Activated naive CD4-positive, alpha-beta T cell treated with anti-CD3 and anti-CD28 coated beads, Interleukin-2, amount 50 U/mL, for 16 hours (primary cell): ENCODE results near the gene CAV3.

Experiments
- DNase-seq: peaks from one replicate; pipeline ENCODE4 v3.0.0-alpha.2; 2020

The CAV3 gene

DNA sequence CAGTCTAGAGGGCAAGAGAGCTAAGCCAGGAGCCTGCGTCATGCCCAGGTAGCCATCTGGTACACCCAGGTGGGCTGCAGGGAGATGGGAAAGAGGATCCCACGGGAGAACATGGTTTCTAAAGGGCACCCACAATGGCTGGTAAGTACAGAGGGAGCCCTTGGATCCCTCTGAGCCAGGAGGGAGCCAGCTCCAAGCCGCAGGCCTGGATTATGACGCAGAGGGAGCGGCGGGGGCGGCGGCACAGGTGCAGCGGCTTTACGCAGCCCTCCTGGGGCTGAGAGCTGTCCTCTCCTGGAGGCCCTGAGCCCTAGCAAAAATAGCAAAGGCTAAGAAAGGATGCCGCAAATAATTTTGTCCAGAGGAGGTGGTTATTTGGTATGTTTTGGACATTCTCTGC, 2.8 kb downstream of the CAV3 start:
- no peak for DNase-seq

- DNase-seq, result no peak
Observed at GRCh38 chr3:8737301-8737700, 3.7 kb downstream of the CAV3 start.

DNA sequence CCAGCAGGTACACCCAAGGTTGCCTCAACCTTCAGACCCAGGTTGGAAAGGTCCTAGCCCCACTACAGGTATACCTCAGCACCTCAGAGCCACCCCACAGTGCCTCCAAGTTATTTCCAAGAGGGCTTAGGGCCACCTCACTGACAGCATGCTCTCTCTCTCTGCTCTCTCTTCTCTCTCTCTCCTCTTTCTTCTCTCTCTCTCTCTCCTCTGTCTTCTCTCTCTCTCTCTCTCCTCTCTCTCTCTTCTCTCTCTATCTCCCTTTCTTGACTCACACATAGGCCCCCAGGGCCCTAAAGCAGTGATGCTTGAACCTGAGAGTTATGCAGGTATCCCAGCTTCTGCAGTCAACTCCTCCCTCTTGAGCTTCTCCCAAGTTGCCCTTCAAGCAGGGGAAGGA, 4.2 kb downstream of the CAV3 start:
- no peak for DNase-seq

DNA sequence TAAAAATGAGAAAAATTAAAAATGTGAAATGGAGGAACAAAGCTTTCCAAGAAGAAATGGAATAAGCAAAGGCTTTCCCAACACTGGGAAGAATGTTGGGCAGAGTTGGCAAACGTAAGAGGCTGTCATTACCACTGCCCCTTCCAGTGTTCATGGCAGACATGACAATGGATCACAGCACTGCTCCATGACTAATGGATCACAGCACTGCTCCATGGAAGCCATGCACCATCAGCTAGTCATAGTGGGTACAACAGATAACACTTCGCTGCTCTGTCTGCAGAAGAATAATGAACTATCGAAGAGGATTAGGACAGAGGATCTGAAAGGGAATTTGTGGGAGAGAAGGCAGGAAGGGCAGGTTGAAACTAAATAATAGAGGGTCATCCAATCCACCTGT, 5.0 kb downstream of the CAV3 start:
- no peak for DNase-seq

DNA sequence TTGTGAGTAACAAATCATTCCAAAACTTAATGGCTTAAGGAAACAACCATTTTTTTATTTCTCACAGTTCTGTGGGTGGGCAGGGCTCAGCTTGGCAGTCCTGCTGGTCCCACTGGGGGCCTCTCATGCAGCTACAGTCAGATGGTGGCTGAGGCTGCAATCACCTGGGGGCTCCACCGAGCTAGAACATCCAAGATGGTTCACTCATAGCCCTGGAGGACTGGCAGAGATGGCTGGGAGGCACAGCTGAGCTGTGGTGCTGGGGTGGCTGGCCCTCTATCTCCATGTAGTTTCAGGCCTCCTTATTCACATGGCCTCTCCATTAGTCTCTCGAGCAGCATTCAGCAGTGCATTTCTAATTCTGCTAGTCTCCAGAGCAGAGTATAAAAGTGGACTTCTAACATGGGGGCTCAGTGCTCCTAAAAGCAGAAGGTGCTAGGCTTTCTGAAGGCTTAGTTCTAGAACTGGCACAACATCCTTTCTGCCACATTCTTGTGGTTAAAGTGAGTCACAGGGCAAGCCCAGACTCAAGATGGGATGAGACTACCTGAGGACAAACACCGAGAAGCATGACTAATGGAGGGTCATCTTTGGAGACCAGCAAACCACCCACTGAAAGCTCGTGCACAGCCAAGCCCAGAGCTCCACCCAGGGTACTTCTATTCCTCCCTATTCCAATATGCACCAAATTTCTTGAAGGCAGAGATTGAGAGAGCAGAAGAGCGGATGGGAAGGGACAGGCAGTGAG, 6.3 kb downstream of the CAV3 start:
- no peak for DNase-seq

GRCh38 chr3:8741581-8742261, 8.1 kb downstream of the CAV3 start:
- DNase-seq, result no peak

- no peak for DNase-seq
Observed at GRCh38 chr3:8743021-8743601, 9.5 kb downstream of the CAV3 start.

DNA sequence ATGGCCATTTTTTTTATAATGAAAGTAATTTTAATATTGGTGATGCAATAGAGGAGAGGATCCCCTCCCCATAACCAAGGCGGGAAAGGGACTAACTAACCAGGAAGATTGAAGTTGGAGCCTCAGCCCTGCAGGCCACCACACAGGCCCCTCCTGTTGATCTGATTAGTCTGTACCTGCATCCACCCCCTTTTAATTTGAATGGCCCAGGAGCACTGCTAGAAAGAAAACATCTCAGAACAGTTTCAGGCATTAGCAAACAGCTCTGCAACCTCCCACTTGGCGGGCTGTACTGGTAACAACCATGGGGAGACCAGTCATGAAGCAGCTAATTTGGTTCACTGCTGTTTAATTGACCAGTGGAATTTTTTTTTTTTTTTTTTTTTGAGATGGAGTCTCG, 10.3 kb downstream of the CAV3 start:
- no peak for DNase-seq

DNA sequence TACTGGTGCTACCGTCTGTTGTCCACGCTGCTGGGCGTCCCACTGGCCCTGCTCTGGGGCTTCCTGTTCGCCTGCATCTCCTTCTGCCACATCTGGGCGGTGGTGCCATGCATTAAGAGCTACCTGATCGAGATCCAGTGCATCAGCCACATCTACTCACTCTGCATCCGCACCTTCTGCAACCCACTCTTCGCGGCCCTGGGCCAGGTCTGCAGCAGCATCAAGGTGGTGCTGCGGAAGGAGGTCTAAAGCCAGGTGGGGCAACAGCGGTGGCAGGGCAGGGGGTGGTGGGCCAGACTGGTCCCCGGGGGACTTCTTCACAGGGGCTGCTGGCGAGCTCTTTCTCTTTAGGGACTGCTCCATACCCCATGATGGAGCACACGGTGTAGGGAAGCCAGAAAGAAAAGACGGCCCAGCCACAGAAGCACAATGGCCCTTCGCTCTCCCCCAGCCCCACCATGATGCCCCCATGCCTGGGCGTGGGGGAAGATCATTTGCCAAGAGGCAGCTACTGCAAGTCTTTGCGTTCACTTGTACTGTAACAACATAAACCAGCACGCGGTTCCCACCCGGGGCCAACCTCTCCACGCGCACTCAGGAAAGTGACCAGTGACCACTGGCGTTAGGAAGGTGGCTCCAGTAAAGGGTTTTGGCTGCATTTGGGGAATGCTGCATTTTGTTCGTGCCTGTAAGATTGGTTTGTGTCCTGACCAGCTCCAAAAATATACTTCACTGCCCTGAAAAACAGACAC, 12.2 kb downstream of the CAV3 start:
- no peak for DNase-seq

DNA sequence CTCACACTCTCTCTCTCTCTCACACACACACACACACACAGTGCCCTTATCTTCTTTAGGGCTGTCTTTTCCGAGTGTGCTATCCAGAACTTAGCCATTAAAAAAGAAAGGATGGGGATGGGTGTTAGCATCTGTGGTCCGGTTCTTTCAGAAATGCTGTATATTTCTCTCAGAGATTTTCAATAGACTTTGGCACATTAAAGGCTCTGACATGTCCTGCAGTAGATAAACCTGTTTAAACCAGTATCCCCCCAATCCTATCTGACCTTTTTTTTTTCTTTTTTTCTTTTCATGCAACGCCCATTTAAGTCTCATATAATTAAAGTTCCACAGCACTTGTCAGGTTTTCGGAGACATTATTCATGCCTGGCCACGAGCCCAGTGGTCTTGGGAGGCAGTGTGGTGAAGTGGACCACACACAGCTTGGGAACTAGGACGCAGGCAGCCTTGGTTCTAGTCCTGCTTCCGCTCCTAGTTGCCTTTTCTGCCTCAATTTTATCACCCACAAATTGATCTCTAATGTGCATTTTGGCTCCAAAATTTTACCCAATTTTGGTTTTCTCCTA, 13.3 kb downstream of the CAV3 start:
- DNase-seq, result no peak

- DNase-seq, result no peak
Observed at GRCh38 chr3:8749316-8749715, 15.7 kb downstream of the CAV3 start.

GRCh38 chr3:8752832-8753231, 19.2 kb downstream of the CAV3 start:
- DNase-seq, result no peak

- no peak for DNase-seq
Observed at GRCh38 chr3:8755097-8755496, 21.5 kb downstream of the CAV3 start.

DNA sequence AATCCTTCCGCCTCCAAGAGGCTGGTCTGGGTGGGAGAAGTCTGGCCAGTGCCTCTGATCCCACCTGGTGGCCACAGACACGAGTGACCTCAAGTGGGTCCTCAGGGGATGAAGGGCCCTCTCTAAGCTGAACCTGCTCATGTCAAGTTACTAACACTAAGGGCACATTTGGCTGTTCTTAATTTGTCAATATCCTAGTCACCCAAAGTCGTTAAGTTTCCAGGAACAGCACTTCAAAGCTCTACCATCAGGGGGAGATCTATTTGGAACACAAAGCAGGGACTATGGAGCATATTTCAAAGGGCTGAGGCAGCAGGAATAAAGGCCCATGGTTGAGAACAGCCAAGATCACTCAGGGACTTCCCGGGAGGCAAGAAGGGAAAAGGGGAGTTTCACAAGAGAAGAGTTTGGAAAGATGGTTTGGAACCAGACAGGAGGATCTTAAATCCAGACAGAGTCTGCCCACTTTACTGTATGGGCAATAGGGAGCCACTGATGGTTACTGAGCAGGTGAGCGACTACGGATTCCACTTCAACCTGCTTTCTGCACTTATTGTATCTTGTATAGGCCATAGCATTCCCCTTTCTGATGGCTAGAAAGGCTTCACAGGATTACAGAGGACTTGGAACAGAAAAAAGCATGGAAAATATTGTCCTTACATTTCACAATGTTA, 22.1 kb downstream of the CAV3 start:
- DNase-seq, result no peak

DNA sequence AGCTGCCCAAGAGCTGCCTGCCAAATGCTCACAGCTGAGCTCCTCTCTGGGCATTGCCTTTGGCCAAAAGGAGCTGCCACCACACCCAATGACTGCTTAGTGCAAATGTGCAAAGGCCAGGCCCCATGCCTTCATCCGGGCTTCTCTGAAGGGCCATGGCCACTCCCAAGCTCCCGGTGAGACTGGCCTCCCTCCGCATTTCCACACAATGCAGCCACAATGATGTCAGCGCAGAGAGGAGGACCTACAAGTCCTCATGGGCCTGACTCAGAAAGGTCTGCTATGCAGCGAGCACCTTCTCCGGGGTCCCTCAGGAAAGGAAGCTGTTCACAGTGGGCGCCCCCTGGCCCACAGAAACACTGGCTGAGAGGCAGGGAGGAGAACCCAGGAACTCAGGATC, 23.1 kb downstream of the CAV3 start:
- no peak for DNase-seq

GRCh38 chr3:8757551-8758518, 24.2 kb downstream of the CAV3 start:
- DNase-seq, result no peak

DNA sequence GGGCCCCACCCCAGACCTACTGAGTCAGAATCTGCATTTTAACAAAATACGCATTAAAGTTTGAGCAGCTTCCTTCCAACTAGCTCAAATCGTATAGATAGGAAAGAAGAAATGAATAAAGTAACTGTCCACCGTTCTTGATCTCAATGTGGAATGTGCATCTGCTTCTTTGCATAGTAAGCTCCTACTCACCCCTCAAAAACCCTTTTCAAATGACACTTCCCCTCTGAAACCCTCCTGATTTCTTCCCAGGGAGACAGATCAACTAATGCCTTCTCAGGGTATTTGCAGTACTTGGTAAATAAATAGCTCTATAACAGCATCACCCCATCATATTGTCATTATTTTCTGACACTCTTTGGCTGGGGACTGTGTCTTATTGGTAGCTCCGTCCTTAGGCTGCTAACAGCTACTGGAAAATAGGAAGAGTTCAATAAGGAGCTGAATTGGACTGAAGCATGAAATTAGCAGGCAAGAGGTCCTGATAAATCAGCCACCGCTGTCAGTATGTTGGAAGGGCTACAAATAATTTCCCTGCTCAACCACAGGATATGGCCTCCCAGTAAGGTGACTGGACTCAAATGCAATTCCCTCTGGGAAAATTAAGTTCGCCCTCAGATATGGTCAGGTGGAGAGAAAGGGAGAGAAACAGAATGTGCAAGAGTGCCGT, 25.6 kb downstream of the CAV3 start:
- no peak for DNase-seq

- DNase-seq, result no peak
Observed at GRCh38 chr3:8760091-8760490, 26.5 kb downstream of the CAV3 start.

- DNase-seq, result no peak
Observed at GRCh38 chr3:8760506-8760905, 26.9 kb downstream of the CAV3 start.

- DNase-seq, result no peak
Observed at GRCh38 chr3:8761866-8762265, 28.3 kb downstream of the CAV3 start.
